HCT116 (cell line): Measurements from ENCODE around the gene FBXL17. TPM values are rescaled to one million over a fixed set of nuclear protein-coding genes. Genes with fewer than 3 reads are reported as not detected.

Experiments
- ATAC-seq: fragments of 200-7000 bp; cut with Tn5 transposase; 2 replicates; pipeline ENCODE4 v1.9.1; 2020; ENCODE audit warnings: mild to moderate bottlenecking, moderate library complexity
- BruUV-seq: library from RNA; stranded (reverse); fragments of 400-500 nt; replicated peaks from 2 replicates; lab custom pipeline; 2021; lab: Mats Ljungman, UMichigan
- CTCF ChIA-PET: fragments of 300-600 bp; sonication (Branson Sonifier 250); formaldehyde crosslinking; loops from one replicate; lab custom pipeline; 2021; ENCODE audit warnings: antibody characterized with exemption; lab: Charles Lee
- POLR2A ChIA-PET: fragments of 300-600, 350-600 bp; sonication (Branson Sonifier 250); formaldehyde crosslinking; loops from one replicate; lab custom pipeline; 2021; ENCODE audit warnings: antibody characterized with exemption; lab: Charles Lee
- RAD21 ChIA-PET, 2 experiments: fragments of 300-600 bp; sonication (Branson Sonifier 250); formaldehyde crosslinking; loops; one replicate each; lab custom pipeline; 2023; ENCODE audit warnings: low total read pairs in 2 of 2; ENCODE audit not compliant: uncharacterized antibody in 2 of 2, unreplicated experiment in 2 of 2, low non-redundant PET in 1 of 2; lab: Charles Lee
- DNase-seq: peaks from one replicate; pipeline ENCODE4 v3.0.0-alpha.2; 2010; ENCODE audit warnings: low read depth, low spot score
- H2AFZ ChIP-seq: fragments of 200-600 bp; shearing (Covaris generic), sonication (generic); 2 replicates; pipeline ENCODE4 v1.6.1; 2017; ENCODE audit warnings: low read depth, mixed run types, mixed read lengths, antibody characterized with exemption, low read length; ENCODE audit not compliant: poor library complexity, severe bottlenecking
- H3K27ac ChIP-seq: 2 replicates; pipeline ENCODE4 v1.5.1; 2012; ENCODE audit warnings: low read depth, low read length
- H3K27me3 ChIP-seq: fragments of 200-600 bp; sonication (generic); 2 replicates; pipeline ENCODE4 v1.6.1; 2016; ENCODE audit warnings: mixed run types, low read length, mixed read lengths; ENCODE audit not compliant: insufficient read depth
- H3K36me3 ChIP-seq, 2 experiments: fragments of 200-500 bp in 1 of 2; fragments of 200-600 bp in 1 of 2; sonication (Bioruptor generic) in 1 of 2; sonication (generic) in 1 of 2; 2 replicates each; pipeline versions ENCODE4 v1.5.1 to v1.6.1; 2014 to 2016; ENCODE audit warnings: low read length in 2 of 2, inconsistent platforms in 1 of 2, mixed read lengths in 1 of 2, mixed run types in 1 of 2; ENCODE audit not compliant: insufficient read depth in 2 of 2, control insufficient read depth in 1 of 2
- H3K4me1 ChIP-seq, 2 experiments: fragments of 200-600 bp in 1 of 2; sonication (generic) in 1 of 2; 2 replicates each; pipeline versions ENCODE4 v1.5.1 to v1.6.1; 2012 to 2017; ENCODE audit warnings: low read length in 2 of 2, inconsistent platforms in 1 of 2, mild to moderate bottlenecking in 1 of 2, mixed read lengths in 1 of 2, mixed run types in 1 of 2, moderate library complexity in 1 of 2; ENCODE audit not compliant: insufficient read depth in 2 of 2, control insufficient read depth in 1 of 2
- H3K4me2 ChIP-seq: fragments of 200-600 bp; sonication (generic); 2 replicates; pipeline ENCODE4 v1.6.1; 2017; ENCODE audit warnings: mixed run types, low read length, mixed read lengths
- H3K4me3 ChIP-seq, 2 experiments: fragments of 200-600 bp in 1 of 2; sonication (generic) in 1 of 2; replicated peaks in 1 of 2; 2 replicates each; pipeline ENCODE4 v1.5.1; 2011 to 2016; ENCODE audit warnings: low read length in 2 of 2, control low read depth in 1 of 2, low read depth in 1 of 2, mild to moderate bottlenecking in 1 of 2, mixed read lengths in 1 of 2, mixed run types in 1 of 2
- H3K79me2 ChIP-seq: fragments of 200-600 bp; sonication (generic); 2 replicates; pipeline ENCODE4 v1.6.1; 2017; ENCODE audit warnings: mild to moderate bottlenecking, mixed run types, low read length, moderate library complexity, mixed read lengths; ENCODE audit not compliant: insufficient read depth
- H3K9ac ChIP-seq: fragments of 200-600 bp; sonication (generic); 2 replicates; pipeline ENCODE4 v1.6.1; 2016; ENCODE audit warnings: low read length, mixed read lengths
- H3K9me2 ChIP-seq: fragments of 200-600 bp; sonication (generic), shearing (Covaris generic); 2 replicates; pipeline ENCODE4 v1.6.1; 2017; ENCODE audit warnings: mixed run types, mild to moderate bottlenecking, moderate library complexity; ENCODE audit not compliant: insufficient read depth
- H3K9me3 ChIP-seq, 2 experiments: fragments of 200-500 bp in 1 of 2; fragments of 200-600 bp in 1 of 2; sonication (Bioruptor generic) in 1 of 2; sonication (generic) in 1 of 2; 2 replicates each; pipeline ENCODE4 v1.6.1; 2014 to 2017; ENCODE audit warnings: low read length in 2 of 2, mixed read lengths in 2 of 2, inconsistent platforms in 1 of 2, low read depth in 1 of 2, mild to moderate bottlenecking in 1 of 2, mixed run types in 1 of 2, moderate library complexity in 1 of 2; ENCODE audit not compliant: control insufficient read depth in 1 of 2, insufficient read depth in 1 of 2
- H4K20me1 ChIP-seq: fragments of 200-600 bp; sonication (generic), shearing (Covaris generic); 2 replicates; pipeline ENCODE4 v1.6.1; 2017; ENCODE audit warnings: mixed run types, mild to moderate bottlenecking, moderate library complexity; ENCODE audit not compliant: insufficient read depth
- CBX3 ChIP-seq: IDR thresholded peaks from 2 replicates; pipeline ENCODE4 v1.6.1; 2012; ENCODE audit warnings: low read depth
- CEBPB ChIP-seq: IDR thresholded peaks from 2 replicates; pipeline ENCODE4 v1.6.1; 2012; ENCODE audit warnings: low read depth
- EGR1 ChIP-seq: IDR thresholded peaks from 2 replicates; pipeline ENCODE4 v1.6.1; 2012; ENCODE audit warnings: low read depth
- ELF1 ChIP-seq: IDR thresholded peaks from 2 replicates; pipeline ENCODE4 v1.6.1; 2012; ENCODE audit warnings: low read depth, borderline replicate concordance
- EZH2 ChIP-seq: fragments of 200-600 bp; sonication (generic); IDR thresholded peaks from 2 replicates; pipeline ENCODE4 v1.6.1; 2017; ENCODE audit warnings: antibody characterized with exemption, mixed run types
- EZH2phosphoT487 ChIP-seq: fragments of 200-600 bp; IDR thresholded peaks from 2 replicates; pipeline ENCODE4 v1.6.1; 2018; ENCODE audit warnings: antibody characterized with exemption, borderline replicate concordance
- FOSL1 ChIP-seq: IDR thresholded peaks from 2 replicates; pipeline ENCODE4 v1.6.1; 2012; ENCODE audit warnings: low read depth
- JUND ChIP-seq: IDR thresholded peaks from 2 replicates; pipeline ENCODE4 v1.6.1; 2012
- POLR2AphosphoS5 ChIP-seq: IDR thresholded peaks from 2 replicates; pipeline ENCODE4 v1.6.1; 2011; ENCODE audit warnings: mild to moderate bottlenecking, low read depth, low read length, moderate library complexity
- RAD21 ChIP-seq: IDR thresholded peaks from 2 replicates; pipeline ENCODE4 v1.6.1; 2012; ENCODE audit warnings: low read depth, mild to moderate bottlenecking
- SIN3A ChIP-seq: IDR thresholded peaks from 2 replicates; pipeline ENCODE4 v1.6.1; 2012; ENCODE audit warnings: low read depth
- SP1 ChIP-seq: IDR thresholded peaks from 2 replicates; pipeline ENCODE4 v1.6.1; 2012; ENCODE audit warnings: low read depth
- SRF ChIP-seq: IDR thresholded peaks from 2 replicates; pipeline ENCODE4 v1.6.1; 2012; ENCODE audit warnings: low read depth
- ZFX ChIP-seq: fragments of 450-650 bp; IDR thresholded peaks from 2 replicates; pipeline ENCODE4 v1.6.1; 2017
- ZNF274 ChIP-seq: fragments of 200-500 bp; sonication (Bioruptor generic); IDR thresholded peaks from 2 replicates; pipeline ENCODE4 v1.6.1; 2014; ENCODE audit warnings: mild to moderate bottlenecking, low read depth, low read length, inconsistent platforms
- intact Hi-C: fragments of 100-400 bp; cut with micrococcal nuclease; formaldehyde crosslinking; loops from 2 replicates; pipeline ENCODE4 v1.10.0; 2022
- total RNA-seq: library from RNA; stranded (reverse); gene quantifications from one replicate; pipeline ENCODE4 v1.2.1, GENCODE V29; 2021; ENCODE audit not compliant: unreplicated experiment
- TF ChIP-seq, protein P1 (sequence below), 3 experiments: fragments of 200-600 bp in 1 of 3; sonication (generic) in 1 of 3; IDR thresholded peaks in 2 of 3; conservative IDR thresholded peaks in 1 of 3; 2 replicates each; pipeline ENCODE4 v1.5.1; 2012 to 2017; ENCODE audit warnings: low read depth in 2 of 3, low read length in 2 of 3, antibody characterized with exemption in 1 of 3, borderline replicate concordance in 1 of 3, control low read depth in 1 of 3, mild to moderate bottlenecking in 1 of 3, mixed read lengths in 1 of 3, mixed run types in 1 of 3, moderate library complexity in 1 of 3; ENCODE audit not compliant: insufficient read depth in 1 of 3
- TF ChIP-seq, protein P2 (sequence below): IDR thresholded peaks from 2 replicates; pipeline ENCODE4 v1.6.1; 2011; ENCODE audit warnings: mild to moderate bottlenecking, low read length, moderate library complexity; ENCODE audit not compliant: insufficient replicate concordance; ENCODE audit errors: extremely low read depth
- TF ChIP-seq, protein P3 (sequence below): IDR thresholded peaks from 2 replicates; pipeline ENCODE4 v1.6.1; 2012; ENCODE audit warnings: low read depth
- TF ChIP-seq, protein P4 (sequence below): IDR thresholded peaks from 2 replicates; pipeline ENCODE4 v1.6.1; 2012

The FBXL17 gene
- total RNA-seq, 1 experiment from 2014 or later: 9.4 TPM

DNA sequence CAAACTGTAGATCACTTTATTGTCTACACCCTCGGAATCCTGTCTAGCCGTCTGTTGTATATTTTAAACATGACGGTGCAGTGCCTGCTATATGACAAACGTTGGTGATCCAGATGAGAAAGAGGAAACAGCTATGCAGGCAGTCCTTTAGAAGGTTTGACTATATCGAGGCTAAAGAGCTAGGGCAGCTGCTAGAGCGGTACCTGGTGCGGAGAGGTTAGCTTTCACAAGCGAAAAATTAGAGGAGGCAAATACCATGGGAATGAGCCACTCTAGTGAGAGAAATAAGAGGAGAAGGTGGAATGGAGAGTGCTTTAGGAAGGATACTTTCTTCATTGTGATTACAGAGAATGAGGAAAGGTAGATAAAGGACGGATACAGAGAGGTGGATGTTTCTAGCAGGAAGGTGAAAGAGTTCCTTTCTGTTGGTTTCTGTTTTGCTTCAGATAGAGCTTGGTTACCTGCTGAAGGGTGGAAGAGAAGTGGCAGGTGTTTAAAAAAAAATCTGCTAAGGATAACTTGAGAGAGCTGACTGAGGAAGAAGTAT, 959 bp upstream of the FBXL17 start:
- POLR2A ChIA-PET: interaction anchor here (1.3 kb wide), 1 partner anchor 8 kb away, joined by 6 read pairs; no protein-coding TSS in a partner anchor
- no peaks in the 10 kb centered on the region for H3K27me3 ChIP-seq
- ATAC-seq (no peak), DNase-seq (no peak)
- peak overlapping the region; percentile 71 for H2AFZ ChIP-seq
- peak overlapping the region; percentile 72 to 74 for H3K4me3 ChIP-seq
- H3K27ac ChIP-seq: peak overlapping the region; percentile 95
- no peaks in the 10 kb centered on the region for H3K9me2 ChIP-seq
- TSS peak; percentile 80 for BruUV-seq
- CTCF ChIA-PET: interaction anchor here (1.1 kb wide), 1 partner anchor 8 kb away, joined by 3 read pairs; no protein-coding TSS in a partner anchor
- RAD21 ChIA-PET: no interaction called here
- 0 out of 2 replicates have a peak, but pooled peaks cover 3% of the 10 kb centered on the region for H3K79me2 ChIP-seq
- intact Hi-C loops: no loop called here
- H3K9ac ChIP-seq: peak overlapping the region; percentile 82
- H3K4me2 ChIP-seq: peak overlapping the region; percentile 80
- no peaks in the 10 kb centered on the region for H3K9me3 ChIP-seq
- no peak for TF ChIP-seq FOSL1
- TF ChIP-seq, protein P1, sequence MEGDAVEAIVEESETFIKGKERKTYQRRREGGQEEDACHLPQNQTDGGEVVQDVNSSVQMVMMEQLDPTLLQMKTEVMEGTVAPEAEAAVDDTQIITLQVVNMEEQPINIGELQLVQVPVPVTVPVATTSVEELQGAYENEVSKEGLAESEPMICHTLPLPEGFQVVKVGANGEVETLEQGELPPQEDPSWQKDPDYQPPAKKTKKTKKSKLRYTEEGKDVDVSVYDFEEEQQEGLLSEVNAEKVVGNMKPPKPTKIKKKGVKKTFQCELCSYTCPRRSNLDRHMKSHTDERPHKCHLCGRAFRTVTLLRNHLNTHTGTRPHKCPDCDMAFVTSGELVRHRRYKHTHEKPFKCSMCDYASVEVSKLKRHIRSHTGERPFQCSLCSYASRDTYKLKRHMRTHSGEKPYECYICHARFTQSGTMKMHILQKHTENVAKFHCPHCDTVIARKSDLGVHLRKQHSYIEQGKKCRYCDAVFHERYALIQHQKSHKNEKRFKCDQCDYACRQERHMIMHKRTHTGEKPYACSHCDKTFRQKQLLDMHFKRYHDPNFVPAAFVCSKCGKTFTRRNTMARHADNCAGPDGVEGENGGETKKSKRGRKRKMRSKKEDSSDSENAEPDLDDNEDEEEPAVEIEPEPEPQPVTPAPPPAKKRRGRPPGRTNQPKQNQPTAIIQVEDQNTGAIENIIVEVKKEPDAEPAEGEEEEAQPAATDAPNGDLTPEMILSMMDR (IDR thresholded peaks at IDR 0.05 in 2 of 3, conservative IDR thresholded peaks at IDR 0.05 in 1 of 3; ENCODE audit: borderline replicate concordance in 1 of 3, insufficient read depth in 1 of 3, low read depth in 2 of 3, low read length in 2 of 3): no peak
- no peak for TF ChIP-seq EZH2
- TF ChIP-seq EZH2phosphoT487: no peak
- TF ChIP-seq, protein P2, sequence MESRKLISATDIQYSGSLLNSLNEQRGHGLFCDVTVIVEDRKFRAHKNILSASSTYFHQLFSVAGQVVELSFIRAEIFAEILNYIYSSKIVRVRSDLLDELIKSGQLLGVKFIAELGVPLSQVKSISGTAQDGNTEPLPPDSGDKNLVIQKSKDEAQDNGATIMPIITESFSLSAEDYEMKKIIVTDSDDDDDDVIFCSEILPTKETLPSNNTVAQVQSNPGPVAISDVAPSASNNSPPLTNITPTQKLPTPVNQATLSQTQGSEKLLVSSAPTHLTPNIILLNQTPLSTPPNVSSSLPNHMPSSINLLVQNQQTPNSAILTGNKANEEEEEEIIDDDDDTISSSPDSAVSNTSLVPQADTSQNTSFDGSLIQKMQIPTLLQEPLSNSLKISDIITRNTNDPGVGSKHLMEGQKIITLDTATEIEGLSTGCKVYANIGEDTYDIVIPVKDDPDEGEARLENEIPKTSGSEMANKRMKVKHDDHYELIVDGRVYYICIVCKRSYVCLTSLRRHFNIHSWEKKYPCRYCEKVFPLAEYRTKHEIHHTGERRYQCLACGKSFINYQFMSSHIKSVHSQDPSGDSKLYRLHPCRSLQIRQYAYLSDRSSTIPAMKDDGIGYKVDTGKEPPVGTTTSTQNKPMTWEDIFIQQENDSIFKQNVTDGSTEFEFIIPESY: no peak
- TF ChIP-seq POLR2AphosphoS5: no peak
- TF ChIP-seq CBX3: no peak
- TF ChIP-seq SP1: no peak
- TF ChIP-seq EGR1: no peak
- TF ChIP-seq ZNF274: no peak
- no peak for TF ChIP-seq RAD21
- no peak for TF ChIP-seq CEBPB
- TF ChIP-seq JUND: no peak
- TF ChIP-seq SRF: no peak
- TF ChIP-seq SIN3A: no peak
- no peak for TF ChIP-seq ELF1
- TF ChIP-seq, protein P3, sequence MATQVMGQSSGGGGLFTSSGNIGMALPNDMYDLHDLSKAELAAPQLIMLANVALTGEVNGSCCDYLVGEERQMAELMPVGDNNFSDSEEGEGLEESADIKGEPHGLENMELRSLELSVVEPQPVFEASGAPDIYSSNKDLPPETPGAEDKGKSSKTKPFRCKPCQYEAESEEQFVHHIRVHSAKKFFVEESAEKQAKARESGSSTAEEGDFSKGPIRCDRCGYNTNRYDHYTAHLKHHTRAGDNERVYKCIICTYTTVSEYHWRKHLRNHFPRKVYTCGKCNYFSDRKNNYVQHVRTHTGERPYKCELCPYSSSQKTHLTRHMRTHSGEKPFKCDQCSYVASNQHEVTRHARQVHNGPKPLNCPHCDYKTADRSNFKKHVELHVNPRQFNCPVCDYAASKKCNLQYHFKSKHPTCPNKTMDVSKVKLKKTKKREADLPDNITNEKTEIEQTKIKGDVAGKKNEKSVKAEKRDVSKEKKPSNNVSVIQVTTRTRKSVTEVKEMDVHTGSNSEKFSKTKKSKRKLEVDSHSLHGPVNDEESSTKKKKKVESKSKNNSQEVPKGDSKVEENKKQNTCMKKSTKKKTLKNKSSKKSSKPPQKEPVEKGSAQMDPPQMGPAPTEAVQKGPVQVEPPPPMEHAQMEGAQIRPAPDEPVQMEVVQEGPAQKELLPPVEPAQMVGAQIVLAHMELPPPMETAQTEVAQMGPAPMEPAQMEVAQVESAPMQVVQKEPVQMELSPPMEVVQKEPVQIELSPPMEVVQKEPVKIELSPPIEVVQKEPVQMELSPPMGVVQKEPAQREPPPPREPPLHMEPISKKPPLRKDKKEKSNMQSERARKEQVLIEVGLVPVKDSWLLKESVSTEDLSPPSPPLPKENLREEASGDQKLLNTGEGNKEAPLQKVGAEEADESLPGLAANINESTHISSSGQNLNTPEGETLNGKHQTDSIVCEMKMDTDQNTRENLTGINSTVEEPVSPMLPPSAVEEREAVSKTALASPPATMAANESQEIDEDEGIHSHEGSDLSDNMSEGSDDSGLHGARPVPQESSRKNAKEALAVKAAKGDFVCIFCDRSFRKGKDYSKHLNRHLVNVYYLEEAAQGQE: no peak
- no peak for TF ChIP-seq ZFX
- TF ChIP-seq, protein P4, sequence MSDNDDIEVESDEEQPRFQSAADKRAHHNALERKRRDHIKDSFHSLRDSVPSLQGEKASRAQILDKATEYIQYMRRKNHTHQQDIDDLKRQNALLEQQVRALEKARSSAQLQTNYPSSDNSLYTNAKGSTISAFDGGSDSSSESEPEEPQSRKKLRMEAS: no peak
- H3K4me1 ChIP-seq: peaks cover 7 to 19% of the 10 kb centered on the region in 2 experiments
- no peaks in the 10 kb centered on the region for H4K20me1 ChIP-seq
- H3K36me3 ChIP-seq: no peaks in the 10 kb centered on the region
